GM21737 (cell line): ENCODE results near the gene AP5Z1.

Experiments
- ATAC-seq: cut with Tn5 transposase; IDR thresholded peaks from one replicate; pipeline ENCODE4 v1.9.1; 2021; ENCODE audit warnings: mild to moderate bottlenecking, moderate library complexity; ENCODE audit not compliant: unreplicated experiment

AP5Z1 gene

GRCh38 chr7:4836206-4836661 lies 60.8 kb downstream of the AP5Z1 start:
- no peak for ATAC-seq

DNA sequence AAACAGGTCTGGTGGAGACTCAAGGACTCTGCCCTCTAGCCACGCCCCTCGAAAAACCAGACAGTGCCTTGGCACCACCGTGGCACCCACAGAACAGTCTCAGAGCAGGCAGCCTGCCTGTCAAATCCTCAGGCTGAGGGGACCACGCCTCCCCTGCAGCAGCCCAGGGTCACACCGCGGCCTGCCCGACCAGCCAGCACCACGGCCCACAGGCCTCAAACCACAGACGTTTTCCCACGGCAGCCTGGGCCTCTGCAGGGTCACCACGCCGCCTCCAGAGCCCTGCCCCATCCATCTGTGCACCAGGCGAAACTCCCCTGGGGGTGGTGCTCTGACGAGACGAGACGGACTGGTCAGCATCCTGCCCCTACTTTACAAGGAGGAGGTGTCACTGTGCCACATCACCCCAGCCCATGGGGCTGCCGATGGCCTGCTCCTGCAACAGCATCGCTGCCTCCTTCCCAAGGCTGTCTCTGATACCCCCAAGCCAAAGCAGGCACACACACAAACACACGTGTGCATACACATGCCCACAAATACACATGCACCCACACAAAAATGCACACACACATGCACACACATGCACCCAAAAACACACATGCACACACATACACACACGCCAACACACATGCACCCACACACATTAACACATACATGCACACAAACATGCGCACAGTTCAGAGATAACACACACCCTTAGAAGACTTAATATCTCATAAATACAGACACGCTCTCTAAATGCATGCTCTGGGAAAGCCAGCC lies 61.8 kb downstream of the AP5Z1 start:
- ATAC-seq: no peak

GRCh38 chr7:4837803-4838625 lies 62.6 kb downstream of the AP5Z1 start:
- no peak for ATAC-seq

- ATAC-seq: no peak
Measured at GRCh38 chr7:4838626-4839334, 63.4 kb downstream of the AP5Z1 start.

GRCh38 chr7:4840079-4840501 lies 64.7 kb downstream of the AP5Z1 start:
- no peak for ATAC-seq
